HL-60/S4 treated with retinoic acid at 250 ng/mL for 4 days and 3 days (cell line): ENCODE data around the gene MRAS.

Source experiments
- in situ Hi-C: fragments of 300-500 bp; cut with MboI; formaldehyde crosslinking; loops from 2 replicates; pipeline ENCODE4 v1.7.0; 2022; ENCODE audit warnings: low sequenced_read_pairs

Gene MRAS

DNA sequence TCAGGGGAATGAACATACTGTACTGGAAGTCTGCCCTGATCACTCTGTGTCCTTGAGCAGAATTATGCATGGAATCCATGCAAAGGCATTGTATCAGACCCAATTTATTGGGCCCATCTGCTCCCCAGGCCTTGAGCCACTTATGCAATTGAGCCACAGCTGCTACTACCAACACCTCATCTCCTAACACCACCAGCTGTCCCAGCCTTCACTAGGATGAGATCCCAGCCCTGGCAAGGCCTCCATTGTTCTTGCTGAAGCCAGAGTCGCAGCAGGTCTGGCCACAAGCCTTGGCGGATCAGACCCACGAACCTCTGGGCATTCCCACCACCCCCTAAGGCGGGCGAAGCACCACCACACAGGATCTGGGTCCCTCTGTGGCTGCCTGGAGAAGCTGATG is 9.6 kb upstream of the MRAS start:
- in situ Hi-C loops, result no loop called here

DNA sequence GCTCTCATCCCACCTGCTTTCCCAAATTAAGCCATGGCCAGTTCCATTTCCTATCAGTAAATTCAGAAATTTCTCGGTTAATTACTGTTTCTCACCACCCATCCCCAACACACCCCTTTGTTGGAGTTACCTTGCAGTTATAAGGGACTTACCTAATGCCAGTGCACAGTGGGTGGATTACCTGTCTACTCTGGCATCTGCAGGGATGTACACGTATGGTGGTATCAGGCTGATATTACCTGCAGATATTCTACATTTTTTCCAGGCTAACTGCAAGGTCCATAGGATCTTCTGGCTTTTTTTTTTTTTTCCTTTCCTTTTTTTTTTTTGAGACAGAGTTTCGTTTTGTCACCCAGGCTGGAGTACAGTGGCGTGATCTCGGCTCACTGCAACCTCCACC is 7.9 kb upstream of the MRAS start:
- in situ Hi-C loops, result no loop called here

DNA sequence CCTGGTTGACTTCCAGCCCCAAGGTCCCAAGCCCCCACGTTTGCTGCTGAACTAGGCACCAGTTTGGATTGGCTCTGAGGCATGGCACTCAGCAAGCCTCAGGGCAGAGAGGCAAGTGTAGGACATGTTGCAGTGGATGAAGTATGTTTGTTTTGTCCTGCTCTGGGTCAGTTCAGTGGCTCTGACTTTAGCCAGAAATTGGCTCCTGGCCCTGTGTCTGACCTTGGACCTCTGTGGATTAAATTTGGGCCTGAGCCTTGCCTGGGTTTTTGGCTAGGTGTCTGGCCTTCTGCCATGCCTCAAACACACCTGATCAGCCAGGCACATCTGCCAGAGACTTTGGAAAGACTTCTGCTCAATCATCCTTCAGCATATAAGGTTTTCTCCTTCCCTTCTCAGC is 3.6 kb upstream of the MRAS start:
- in situ Hi-C loops, result no loop called here

GRCh38 chr3:138348754-138349739 is 668 bp downstream of the MRAS start:
- in situ Hi-C loops, result no loop called here

DNA sequence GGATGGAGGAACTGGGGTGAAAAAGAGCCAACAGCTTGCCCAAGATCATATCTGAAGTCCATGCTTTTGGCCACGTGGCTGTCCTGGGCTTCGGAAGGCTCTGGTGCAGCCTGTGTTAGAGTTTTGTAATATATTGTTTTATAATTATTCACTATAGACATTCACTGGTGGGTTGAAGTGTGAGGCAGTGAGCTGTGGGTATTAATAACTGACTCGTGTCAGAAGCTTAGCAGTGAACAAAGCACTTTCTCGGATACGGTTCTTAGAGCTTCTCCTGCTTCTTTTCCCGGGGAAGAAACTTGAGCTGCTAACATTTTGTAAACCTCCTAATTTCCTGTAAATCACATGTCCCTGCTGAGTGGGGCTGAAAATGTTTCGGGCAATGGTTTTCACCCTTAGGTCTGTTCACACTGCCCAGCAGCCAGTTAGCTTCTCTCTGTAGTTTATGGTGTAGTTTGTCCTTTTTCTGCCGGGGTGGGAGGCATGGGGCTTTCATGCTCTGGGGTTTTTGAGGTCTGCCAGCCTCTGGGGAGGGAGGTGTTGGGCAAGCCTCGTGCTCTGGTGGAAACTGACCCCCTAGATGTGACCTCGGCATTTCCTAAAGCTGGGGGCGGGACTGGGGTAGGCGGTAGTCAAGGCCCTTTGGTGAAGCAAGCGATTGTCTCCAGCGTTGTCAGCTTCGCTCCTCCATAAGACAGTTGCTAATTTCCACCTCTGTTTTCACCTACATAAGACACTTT is 1.7 kb downstream of the MRAS start:
- in situ Hi-C loops, result no loop called here

GRCh38 chr3:138351151-138351550 is 2.8 kb downstream of the MRAS start:
- in situ Hi-C loops, result no loop called here

- in situ Hi-C loops, result no loop called here
Observed at GRCh38 chr3:138351916-138352550, 3.7 kb downstream of the MRAS start.

DNA sequence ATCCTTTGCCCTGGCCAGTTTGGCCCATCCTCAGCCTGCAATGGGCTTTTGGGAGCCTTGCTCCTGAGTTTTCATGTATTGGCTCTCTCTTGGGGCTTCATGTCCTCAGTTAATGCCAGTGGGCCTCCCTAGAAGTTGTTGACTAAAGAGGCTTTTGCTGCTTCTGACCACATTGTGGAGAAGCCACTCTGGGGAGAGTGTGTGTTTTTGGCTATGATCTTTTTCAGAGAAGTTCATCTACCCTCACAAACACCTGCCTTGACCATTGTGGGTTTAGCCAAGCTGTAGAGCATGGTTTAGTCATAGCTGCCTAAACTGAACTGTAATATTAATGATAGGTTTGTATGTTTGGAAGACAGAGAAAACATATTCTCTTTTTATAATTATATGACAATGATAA is 6.0 kb downstream of the MRAS start:
- in situ Hi-C loops, result no loop called here

GRCh38 chr3:138355071-138355470 is 6.7 kb downstream of the MRAS start:
- in situ Hi-C loops, result no loop called here

DNA sequence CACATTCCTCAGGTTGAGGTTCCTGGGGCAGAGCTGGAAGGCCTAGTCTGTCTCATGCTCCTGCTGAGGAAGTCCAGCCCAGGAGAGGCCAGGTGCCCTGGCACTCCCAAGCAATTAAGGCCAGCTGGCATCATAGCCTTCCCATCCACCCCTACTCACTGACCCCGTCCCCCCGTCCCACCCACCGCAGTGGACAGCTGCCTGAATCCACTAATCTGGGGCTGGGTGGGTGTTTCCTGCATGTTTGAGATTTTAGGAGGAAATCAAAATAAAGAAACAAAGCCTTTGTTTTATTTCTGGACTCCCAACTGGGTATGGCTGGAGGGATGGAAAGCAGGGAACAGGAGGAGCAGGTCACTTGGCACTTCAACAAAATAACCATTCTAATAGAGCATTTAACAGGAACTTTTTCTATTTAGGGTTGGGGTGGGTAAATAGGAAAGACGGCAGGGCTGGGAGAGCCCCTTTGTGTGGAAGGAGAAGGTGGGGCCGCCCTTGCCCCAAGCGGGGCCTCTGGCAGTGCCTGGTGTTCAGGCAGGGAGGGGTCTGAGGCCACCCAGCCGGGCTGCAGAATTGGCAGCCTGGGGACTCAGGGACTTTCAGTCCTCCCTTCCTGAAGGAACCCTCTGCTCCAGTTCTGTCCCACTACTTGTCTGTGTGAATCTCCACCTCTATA is 8.5 kb downstream of the MRAS start:
- in situ Hi-C loops, result no loop called here

GRCh38 chr3:138359148-138359918 is 11.0 kb downstream of the MRAS start:
- in situ Hi-C loops, result no loop called here

- in situ Hi-C loops, result no loop called here
Observed at GRCh38 chr3:138359919-138360868, 11.8 kb downstream of the MRAS start.

DNA sequence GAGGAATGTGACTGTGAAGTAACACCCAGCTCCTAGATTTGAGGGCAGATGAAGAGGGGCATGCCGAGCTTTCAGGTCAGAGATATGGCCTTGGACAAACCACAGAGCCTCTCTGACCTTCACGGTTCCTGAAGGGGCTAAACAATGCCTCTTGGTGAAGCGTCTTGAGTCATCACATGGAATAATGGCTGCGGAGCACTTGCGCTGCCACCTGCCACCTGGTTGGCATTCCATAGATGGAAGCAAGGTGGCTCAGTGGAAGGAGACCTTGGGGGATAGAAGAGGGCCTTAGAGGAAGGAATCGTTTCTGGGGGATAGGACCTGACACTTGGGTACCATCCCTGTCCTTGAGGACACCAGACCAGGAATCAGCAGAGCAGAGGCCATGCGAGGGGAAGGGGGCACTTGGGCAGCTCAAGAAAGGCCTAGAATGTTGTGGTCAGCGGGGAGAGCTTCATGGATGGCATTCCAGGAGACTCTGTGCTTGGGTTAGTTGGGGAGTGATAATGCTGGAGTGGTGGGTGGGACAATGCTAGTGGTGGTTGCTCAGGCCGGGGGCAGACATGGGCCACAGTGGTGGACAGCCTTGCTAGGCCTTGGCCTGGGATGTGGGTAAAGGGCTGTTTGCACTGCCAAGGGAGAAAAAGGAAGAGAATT is 12.6 kb downstream of the MRAS start:
- in situ Hi-C loops, result no loop called here

GRCh38 chr3:138361561-138361971 is 13.2 kb downstream of the MRAS start:
- in situ Hi-C loops, result no loop called here

GRCh38 chr3:138362538-138362937 is 14.2 kb downstream of the MRAS start:
- in situ Hi-C loops, result no loop called here

DNA sequence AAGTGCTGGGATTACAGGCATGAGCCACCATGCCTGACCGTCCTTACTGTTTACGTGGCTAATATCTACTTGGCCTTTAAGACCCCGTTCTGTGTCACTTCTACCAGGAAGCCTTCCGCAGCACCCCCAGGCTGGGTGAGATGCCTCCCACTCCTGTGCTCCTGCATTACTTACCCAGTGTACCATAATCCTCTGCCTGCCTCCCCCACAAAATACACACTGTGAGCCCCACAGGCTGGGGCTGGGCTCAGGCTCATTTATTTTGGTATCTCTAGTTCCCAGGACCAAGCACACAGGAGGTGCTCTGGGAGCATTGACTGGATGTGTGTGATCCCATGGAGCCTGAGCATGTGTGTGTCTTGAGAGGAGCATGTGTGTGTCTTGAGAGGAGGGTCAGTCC is 14.9 kb downstream of the MRAS start:
- in situ Hi-C loops, result no loop called here

DNA sequence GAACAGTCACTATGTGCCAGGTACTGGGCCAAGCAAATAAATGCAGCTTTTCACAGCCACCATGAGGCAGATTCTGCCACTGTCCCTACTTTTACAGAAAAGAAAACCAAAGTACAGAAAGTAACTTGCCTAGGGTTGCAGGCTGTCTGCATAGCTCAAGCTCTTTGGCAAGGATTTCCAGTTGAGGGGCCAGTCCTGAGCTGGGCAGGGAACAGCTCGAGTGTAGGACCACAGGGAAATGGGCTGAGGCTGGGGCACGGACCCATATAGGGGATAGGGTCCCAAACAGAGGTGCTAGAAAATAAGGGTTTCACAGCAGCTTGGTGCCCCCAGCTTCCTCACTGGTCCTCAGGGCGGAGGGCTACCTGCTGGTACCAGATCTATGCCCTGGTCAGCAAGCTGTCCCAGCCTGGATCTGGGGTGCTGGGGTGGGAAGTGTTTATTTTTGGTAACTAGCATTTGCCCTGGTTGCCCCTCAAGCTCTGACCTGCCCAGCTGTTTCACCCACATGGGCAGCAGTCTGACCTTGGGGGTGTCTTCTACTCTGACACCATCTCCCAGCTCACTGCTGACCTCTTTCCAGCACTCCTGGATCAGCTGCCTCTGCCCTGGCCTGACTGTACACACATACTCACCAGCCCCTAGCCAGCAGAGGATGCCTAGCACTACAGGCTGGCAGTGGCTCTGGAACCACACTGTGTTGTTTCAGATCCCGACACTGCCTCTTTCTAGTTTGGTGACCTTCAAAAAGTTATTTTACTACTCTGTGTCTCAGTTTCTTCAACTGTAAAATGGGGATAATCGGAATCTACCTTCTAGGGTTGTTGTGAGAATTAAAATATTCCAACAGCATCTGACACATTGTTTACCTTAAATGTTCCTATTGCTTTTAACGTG is 16.2 kb downstream of the MRAS start:
- in situ Hi-C loops, result no loop called here

DNA sequence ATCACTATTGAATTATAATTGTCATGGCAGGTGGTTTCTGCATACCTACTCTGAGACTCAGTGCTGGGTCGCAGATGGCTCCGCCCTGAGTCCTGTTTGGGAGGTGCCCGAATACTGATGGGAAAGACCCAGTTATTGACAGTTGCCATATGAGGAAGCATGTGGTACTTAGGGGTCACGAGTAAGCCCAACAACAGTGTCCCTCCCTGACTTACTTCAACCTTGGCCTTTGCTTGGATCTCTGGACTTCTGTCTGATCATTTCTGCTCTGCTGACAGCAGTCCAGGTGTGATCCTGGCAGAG is 16.8 kb downstream of the MRAS start:
- in situ Hi-C loops, result no loop called here
